GM12865 (cell line): ENCODE results near the gene DDIT4.
"Not testable (repeated sequence)": the region's sequence is repeated elsewhere in the genome, so short reads cannot be mapped to it uniquely, and the experiment has no call there.

Experiments used
- DNase-seq: peaks from one replicate; pipeline ENCODE4 v3.0.0; 2010; ENCODE audit warnings: low read depth
- H3K4me3 ChIP-seq: 2 replicates; pipeline ENCODE4 v1.5.1; 2011; ENCODE audit warnings: mild to moderate bottlenecking, low read depth, low read length, control low read depth
- TF ChIP-seq, protein P1 (sequence below): IDR thresholded peaks from 2 replicates; pipeline ENCODE4 v1.5.1; 2011; ENCODE audit warnings: low read length, control low read depth, low read depth, inconsistent platforms; ENCODE audit not compliant: insufficient read depth; ENCODE audit errors: missing control alignments

DDIT4 gene

DNA sequence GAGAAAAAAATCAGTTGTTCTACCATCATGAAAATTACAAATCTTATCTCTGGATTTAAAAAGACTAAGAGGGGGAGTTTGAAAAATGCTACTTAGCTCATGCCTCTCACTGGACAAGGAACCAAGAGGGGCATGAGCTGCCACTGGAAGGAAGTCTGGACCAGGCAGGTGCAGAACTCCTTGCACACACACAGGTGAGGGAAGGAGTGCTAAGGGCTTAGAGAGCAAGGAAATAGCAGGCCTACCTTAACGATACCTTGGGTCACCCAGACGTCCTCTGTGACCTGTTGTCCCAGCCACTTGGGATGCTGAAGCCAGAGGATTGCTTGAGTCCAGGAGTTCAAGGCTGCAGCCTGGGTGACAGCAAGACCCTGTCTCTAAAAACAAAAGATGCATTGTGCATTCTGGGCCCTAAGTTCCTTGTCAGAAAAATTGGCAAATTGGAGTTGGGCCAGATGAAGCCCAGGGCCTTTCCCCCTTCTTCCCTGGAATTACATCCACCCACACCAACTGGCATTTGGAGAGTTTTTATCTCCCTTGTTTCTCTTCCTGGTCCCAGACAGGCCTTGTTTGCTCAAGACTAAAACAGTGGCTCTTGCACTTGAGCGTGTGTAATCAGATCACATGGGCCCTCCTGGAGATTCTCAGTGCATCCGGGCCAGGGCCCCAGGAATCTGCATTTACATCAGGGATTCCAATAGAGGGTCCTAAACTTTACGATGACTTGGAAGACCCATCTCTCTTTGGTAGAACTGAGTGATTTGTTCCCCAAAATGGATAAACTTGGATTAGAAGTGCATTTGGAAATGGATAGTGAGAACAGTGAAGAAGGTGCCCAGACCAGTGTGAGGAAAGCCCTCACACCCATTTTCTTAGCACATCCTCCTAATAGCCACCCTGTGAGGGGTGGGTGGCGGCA lies 3.0 kb downstream of the DDIT4 start:
- peak; percentile 30 for DNase-seq
- H3K4me3 ChIP-seq: peak overlapping the region; percentile 93
- TF ChIP-seq, protein P1, sequence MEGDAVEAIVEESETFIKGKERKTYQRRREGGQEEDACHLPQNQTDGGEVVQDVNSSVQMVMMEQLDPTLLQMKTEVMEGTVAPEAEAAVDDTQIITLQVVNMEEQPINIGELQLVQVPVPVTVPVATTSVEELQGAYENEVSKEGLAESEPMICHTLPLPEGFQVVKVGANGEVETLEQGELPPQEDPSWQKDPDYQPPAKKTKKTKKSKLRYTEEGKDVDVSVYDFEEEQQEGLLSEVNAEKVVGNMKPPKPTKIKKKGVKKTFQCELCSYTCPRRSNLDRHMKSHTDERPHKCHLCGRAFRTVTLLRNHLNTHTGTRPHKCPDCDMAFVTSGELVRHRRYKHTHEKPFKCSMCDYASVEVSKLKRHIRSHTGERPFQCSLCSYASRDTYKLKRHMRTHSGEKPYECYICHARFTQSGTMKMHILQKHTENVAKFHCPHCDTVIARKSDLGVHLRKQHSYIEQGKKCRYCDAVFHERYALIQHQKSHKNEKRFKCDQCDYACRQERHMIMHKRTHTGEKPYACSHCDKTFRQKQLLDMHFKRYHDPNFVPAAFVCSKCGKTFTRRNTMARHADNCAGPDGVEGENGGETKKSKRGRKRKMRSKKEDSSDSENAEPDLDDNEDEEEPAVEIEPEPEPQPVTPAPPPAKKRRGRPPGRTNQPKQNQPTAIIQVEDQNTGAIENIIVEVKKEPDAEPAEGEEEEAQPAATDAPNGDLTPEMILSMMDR: no peak

DNA sequence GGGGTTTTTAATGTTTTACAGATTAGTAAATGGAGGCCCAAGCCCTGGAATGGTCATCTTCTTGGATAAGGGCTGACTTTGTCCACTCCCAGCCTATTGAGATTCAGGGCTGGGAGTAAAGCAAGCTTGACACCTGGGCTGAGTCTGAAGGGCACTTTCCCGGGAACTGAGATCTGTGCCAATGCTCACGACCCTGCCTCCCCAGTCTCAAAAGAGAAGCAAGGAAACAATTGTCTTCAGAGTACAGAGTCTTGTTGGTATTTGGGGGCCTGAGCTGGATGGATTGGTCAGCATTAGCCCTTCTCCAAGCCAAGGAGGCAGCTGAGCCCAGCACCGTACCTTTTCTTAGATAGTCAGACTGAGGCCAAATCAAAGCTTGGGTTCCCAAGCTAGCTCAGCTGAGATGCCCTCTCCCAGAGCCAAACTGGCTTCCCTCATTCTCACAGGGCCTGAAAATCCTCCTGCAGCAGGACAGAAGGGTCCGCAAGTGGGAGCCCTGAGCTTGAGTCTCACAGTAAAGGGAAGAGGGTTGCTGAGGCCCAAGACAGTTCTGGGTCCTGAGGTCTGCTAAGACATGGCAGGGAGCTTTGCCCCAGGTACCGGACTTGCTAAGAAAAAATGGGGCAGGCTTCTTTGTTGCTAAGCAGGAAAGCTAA lies 3.7 kb downstream of the DDIT4 start:
- TF ChIP-seq, protein P1: no peak
- no peak for DNase-seq
- H3K4me3 ChIP-seq: no peak overlapping the region

DNA sequence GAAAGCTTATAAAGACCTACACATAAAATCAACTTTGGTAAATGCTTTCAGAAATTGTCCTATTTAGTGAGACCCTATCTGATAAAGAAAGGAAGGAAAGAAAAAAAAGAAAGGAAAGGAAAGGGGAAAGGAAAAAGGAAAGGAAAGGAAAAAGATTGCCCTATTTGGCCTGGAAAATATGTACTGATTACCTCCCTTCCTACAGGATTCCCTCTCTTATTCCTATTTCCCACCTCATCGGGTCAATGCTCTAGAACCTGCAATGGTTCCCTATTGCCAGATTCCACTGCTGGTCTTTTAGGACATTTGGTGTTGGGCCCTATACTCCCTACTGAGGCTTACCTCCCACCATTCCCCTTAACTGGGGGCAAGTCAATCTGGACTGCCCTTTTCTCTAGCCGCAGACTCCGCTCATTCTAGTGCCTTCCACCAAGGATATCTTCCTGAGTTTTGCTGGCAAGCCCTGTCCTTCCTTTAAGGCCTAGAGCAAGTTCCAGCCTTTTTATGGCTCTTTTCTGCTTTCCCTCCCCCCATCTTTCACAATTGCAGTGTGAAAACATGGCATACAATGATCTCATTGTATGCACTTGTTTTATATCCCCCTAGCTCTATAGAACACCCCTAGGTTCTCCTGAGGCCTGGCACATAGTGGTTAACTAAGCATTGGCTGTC lies 4.4 kb downstream of the DDIT4 start:
- TF ChIP-seq, protein P1: no peak
- no peak overlapping the region for H3K4me3 ChIP-seq
- DNase-seq: no peak

DNA sequence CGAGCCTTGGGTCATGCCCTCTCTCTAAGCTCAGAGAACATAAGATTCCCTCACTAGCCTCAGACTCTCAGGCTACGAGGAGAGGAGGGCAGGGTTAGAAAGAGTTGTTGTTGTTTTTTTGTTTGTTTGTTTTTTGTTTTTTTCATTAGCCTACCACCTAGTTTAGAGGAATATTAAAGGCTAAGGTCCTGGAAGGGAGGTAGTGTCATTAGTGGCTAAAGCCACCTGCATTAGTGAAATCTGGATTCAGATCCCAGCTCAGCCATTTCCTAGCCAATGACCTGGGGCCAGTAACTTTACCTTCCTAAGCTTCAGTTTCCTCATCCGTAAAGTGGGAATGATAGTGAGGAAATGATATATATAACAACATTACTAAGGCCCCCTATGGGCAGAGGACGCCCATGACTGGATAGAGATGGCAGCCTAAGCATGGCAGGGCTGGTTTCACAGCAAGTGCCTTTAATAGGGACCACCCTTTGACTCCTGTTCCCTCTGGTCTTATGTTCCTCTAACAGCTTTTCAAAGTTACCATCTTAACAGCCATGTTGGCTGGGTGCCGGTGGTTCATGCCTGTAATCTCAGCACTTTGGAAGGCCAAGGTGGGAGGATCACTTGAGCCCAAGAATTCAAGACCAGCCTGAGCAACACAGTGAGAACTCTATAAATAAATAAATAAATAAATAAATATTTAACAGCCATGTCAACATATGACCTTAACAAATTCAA lies 5.1 kb downstream of the DDIT4 start:
- no peak for DNase-seq
- no peak overlapping the region for H3K4me3 ChIP-seq
- TF ChIP-seq, protein P1: peak; percentile 0

DNA sequence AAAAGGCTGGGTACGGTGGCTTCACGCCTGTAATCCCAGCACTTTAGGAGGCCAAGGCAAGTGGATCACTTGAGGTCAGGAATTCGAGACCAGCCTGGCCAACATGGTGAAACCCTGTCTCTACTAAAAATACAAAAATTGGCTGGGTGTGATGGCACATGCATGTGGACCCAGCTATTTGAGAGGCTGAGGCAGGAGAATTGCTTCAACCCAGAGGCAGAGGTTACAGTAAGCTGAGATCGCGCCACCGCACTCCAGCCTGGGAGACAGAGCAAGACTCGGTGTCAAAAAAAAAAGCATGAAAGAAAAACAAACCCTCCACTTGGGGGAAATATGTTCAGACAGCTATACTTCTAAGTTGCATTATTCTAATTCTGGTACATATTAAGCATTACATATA lies 5.9 kb downstream of the DDIT4 start:
- DNase-seq, H3K4me3 ChIP-seq: not testable (repeated sequence)

DNA sequence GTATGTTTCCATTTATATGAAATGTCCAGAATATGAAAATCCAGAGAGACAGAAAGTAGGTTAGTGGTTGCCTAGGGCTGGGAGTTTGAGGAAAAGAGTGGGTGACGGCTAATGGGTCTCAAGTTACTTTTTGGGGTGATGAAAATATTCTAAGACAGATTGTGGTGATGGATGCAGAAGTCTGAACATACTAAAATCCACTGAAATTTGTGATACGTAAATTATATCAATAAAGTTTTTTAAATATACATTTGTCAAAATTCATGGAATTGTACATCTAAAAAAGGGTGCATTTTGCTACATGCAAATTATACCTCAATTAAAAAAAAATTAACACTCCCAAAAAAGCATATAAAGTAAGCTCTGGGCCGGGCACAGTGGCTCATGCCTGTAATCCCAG lies 9.4 kb downstream of the DDIT4 start:
- no peak overlapping the region for H3K4me3 ChIP-seq
- TF ChIP-seq, protein P1: no peak
- DNase-seq: no peak
